22Rv1 (cell line): ENCODE data around the gene ZBTB5.

ENCODE experiments used
- CTCF ChIP-seq: fragments of 450-650 bp; IDR thresholded peaks from 2 replicates; pipeline ENCODE4 v1.5.1; 2017; ENCODE audit warnings: mild to moderate bottlenecking
- ZFX ChIP-seq: fragments of 450-650 bp; IDR thresholded peaks from 2 replicates; pipeline ENCODE4 v1.6.1; 2017; ENCODE audit warnings: antibody characterized with exemption, borderline replicate concordance

GRCh38 chr9:37433867-37434371 is 31.3 kb downstream of the ZBTB5 start:
- TF ChIP-seq CTCF (no peak), ZFX (no peak)
